SK-N-MC (cell line): Measurements from ENCODE around the gene WDR62.

ENCODE experiments used
- EZH2 ChIP-seq: fragments of 200-600 bp; sonication (generic); IDR thresholded peaks from one replicate; pipeline ENCODE4 v1.6.1; 2017; ENCODE audit warnings: antibody characterized with exemption
- POLR2AphosphoS5 ChIP-seq: IDR thresholded peaks from 2 replicates; pipeline ENCODE4 v1.6.1; 2012; ENCODE audit warnings: mild to moderate bottlenecking, low read depth, low read length, borderline replicate concordance

DNA sequence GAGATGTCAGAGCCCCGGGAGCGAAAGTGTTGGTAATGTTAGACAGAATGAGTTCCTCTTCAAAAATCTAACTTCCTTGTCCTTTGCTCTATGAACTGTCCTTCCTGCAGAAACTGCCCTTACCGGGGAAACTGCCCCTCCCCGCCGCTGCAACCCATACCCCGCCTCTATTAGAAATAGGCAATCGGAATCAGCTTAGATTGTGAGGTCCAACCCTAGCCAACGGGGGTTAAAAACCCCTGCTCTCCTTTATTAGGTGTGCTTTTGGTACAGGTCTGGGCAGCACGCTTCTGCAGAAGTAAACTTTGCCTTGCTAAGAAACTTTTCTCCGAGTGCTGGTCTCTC is 73.7 kb downstream of the WDR62 start:
- TF ChIP-seq EZH2: no peak
- no peak for TF ChIP-seq POLR2AphosphoS5
